Epithelial cell of proximal tubule (primary cell): ENCODE results near the gene COLGALT1. TPM values are rescaled to one million over a fixed set of nuclear protein-coding genes. Genes with fewer than 3 reads are reported as not detected.

Experiments
- DNase-seq: peaks from one replicate; pipeline ENCODE4 v3.0.0-alpha.2; 2011; ENCODE audit warnings: low read depth
- H3K4me3 ChIP-seq: 2 replicates; pipeline ENCODE4 v1.5.1; 2011; ENCODE audit warnings: low read depth, mild to moderate bottlenecking, low read length
- CTCF ChIP-seq: conservative IDR thresholded peaks from 2 replicates; pipeline ENCODE4 v1.5.1; 2012; ENCODE audit warnings: low read depth, mild to moderate bottlenecking, low read length
- total RNA-seq: library from RNA; depleted of rRNA; stranded (reverse); fragments of >200 nt; gene quantifications from 2 replicates; pipeline ENCODE4 v1.2.3, GENCODE V29; 2015

Gene COLGALT1
- total RNA-seq, 1 donor from 2014 or later = 83.6 TPM

GRCh38 chr19:17620696-17621095, 65.2 kb downstream of the COLGALT1 start:
- H3K4me3 ChIP-seq = no peak overlapping the region
- TF ChIP-seq CTCF = no peak

GRCh38 chr19:17623224-17623935, 67.9 kb downstream of the COLGALT1 start:
- H3K4me3 ChIP-seq = no peak overlapping the region
- DNase-seq = no peak
- no peak for TF ChIP-seq CTCF

More at GRCh38 chr19:17620696-17621095, 65.2 kb downstream of the COLGALT1 start:
- no peak for DNase-seq

GRCh38 chr19:17624314-17624991, 69.0 kb downstream of the COLGALT1 start:
- TF ChIP-seq CTCF = no peak
- no peak for DNase-seq
- H3K4me3 ChIP-seq = no peak overlapping the region

GRCh38 chr19:17625043-17625442, 69.6 kb downstream of the COLGALT1 start:
- TF ChIP-seq CTCF = no peak
- no peak overlapping the region for H3K4me3 ChIP-seq
- no peak for DNase-seq

GRCh38 chr19:17625980-17626379, 70.5 kb downstream of the COLGALT1 start:
- no peak for TF ChIP-seq CTCF
- H3K4me3 ChIP-seq = no peak overlapping the region
- DNase-seq = no peak

- no peak for DNase-seq
- TF ChIP-seq CTCF = no peak
- H3K4me3 ChIP-seq = no peak overlapping the region
These were observed 71.1 kb downstream of the COLGALT1 start for GRCh38 chr19:17626456-17627015.
